Measurements from ENCODE around the gene SNRNP27. TPM values are rescaled to one million over a fixed set of nuclear protein-coding genes. Genes with fewer than 3 reads are reported as not detected.

SNRNP27 gene
- total and polyA plus RNA-seq, 9 of the 15 experiments (the other 6 are each of a cell fraction or from before 2014, with no cell fraction given) = 29.2 to 102 (median 65.7) TPM

GRCh38 chr2:69911985-69912563 lies 18.3 kb downstream of the SNRNP27 start (continued):
- TF ChIP-seq RBM15 (IDR thresholded peaks at IDR 0.05; ENCODE audit: insufficient read depth, low read length) (no peak), ZNF398 (CRISPR knock-in tag; IDR thresholded peaks at IDR 0.05) (no peak), AFF1 (IDR thresholded peaks at IDR 0.05; ENCODE audit: low read depth in 1 of 2, partially characterized antibody in 2 of 2) (peak in 1 of 2 experiments; percentile 40), SMC3 (conservative IDR thresholded peaks at IDR 0.05; ENCODE audit: insufficient read depth, low read depth, low read length) (0 out of 2 replicates have a peak, but pooled peaks have one; percentile 26), ZBTB2 (IDR thresholded peaks at IDR 0.05) (no peak), RBBP5 (IDR thresholded peaks at IDR 0.05; ENCODE audit: borderline replicate concordance, insufficient read depth, low read length, poor library complexity, severe bottlenecking) (no peak), BCOR (IDR thresholded peaks at IDR 0.05) (no peak), ESRRA (IDR thresholded peaks at IDR 0.05; ENCODE audit: borderline replicate concordance, low read depth) (no peak), ZNF277 (CRISPR knock-in tag; IDR thresholded peaks at IDR 0.05; ENCODE audit: borderline replicate concordance) (no peak), RERE (CRISPR knock-in tag; IDR thresholded peaks at IDR 0.05; ENCODE audit: borderline replicate concordance) (no peak)
